Gastrocnemius medialis (tissue), 4 donors: ENCODE results near the gene AUTS2. TPM values are rescaled to one million over a fixed set of nuclear protein-coding genes. Genes with fewer than 3 reads are reported as not detected.

Experiments used
- ATAC-seq, 2 donors: fragments of 150-250 bp; one replicate each; pipeline ENCODE4 v1.9.1; 2016
- DNase-seq, 2 donors: peaks; one replicate each; pipeline ENCODE4 v3.0.0-alpha.2; 2019
- H3K27ac ChIP-seq, 4 donors: fragments of 200-600 bp; sonication (generic); 1 replicate in 1 of 4; 2 replicates in 3 of 4; pipeline ENCODE4 v1.5.1; 2016 to 2018; ENCODE audit warnings: mild to moderate bottlenecking in 2 of 4, moderate library complexity in 1 of 4
- H3K27me3 ChIP-seq, 3 donors: fragments of 200-600 bp; sonication (generic) in 2 of 3; 1 replicate in 1 of 3; 2 replicates in 2 of 3; pipeline versions ENCODE4 v1.5.1 to v1.6.0; 2016 to 2019; ENCODE audit warnings: mild to moderate bottlenecking in 1 of 3, moderate library complexity in 1 of 3
- H3K36me3 ChIP-seq, 2 donors: fragments of 200-600 bp; sonication (generic) in 1 of 2; one replicate each; pipeline ENCODE4 v1.5.1; 2017 to 2018
- H3K4me1 ChIP-seq, 2 donors: fragments of 200-600 bp; sonication (generic) in 1 of 2; one replicate each; pipeline ENCODE4 v1.5.1; 2016 to 2017; ENCODE audit warnings: mild to moderate bottlenecking in 2 of 2
- H3K4me3 ChIP-seq, 4 donors: fragments of 200-600 bp; sonication (generic) in 3 of 4; 1 replicate in 1 of 4; 2 replicates in 3 of 4; pipeline ENCODE4 v1.5.1; 2016 to 2019; ENCODE audit warnings: mild to moderate bottlenecking in 2 of 4
- H3K9me3 ChIP-seq, 3 donors: fragments of 200-600 bp; sonication (generic) in 2 of 3; 1 replicate in 1 of 3; 2 replicates in 2 of 3; pipeline ENCODE4 v1.5.1; 2016 to 2019
- POLR2A ChIP-seq, 2 donors: fragments of 450-650 bp; IDR thresholded peaks; one replicate each; pipeline ENCODE4 v1.6.1; 2017; ENCODE audit warnings: antibody characterized with exemption in 2 of 2, mild to moderate bottlenecking in 2 of 2, moderate library complexity in 2 of 2
- in situ Hi-C, 4 donors: fragments of 200-750 bp; cut with MboI; loops; one replicate each; pipeline versions ENCODE4 v1.15.0 to v1.8.0; 2017; ENCODE audit warnings: low sequenced_read_pairs in 4 of 4
- intact Hi-C: fragments of 100-400 bp; cut with DNase I; formaldehyde crosslinking; loops from one replicate; pipeline ENCODE4 v1.15.1; 2023; ENCODE audit warnings: low total_unique reads
- total RNA-seq, 4 donors: library from RNA; depleted of rRNA; stranded (reverse); fragments of >200 nt; gene quantifications; one replicate each; pipeline versions ENCODE4 v1.1.0 to v1.2.3, GENCODE V29; 2016
- TF ChIP-seq, protein P1 (sequence below), 5 experiments: fragments of 450-650 bp in 3 of 5; fragments of 200-600 bp in 2 of 5; sonication (generic) in 2 of 5; IDR thresholded peaks in 4 of 5; conservative IDR thresholded peaks in 1 of 5; 1 replicate in 4 of 5; 2 replicates in 1 of 5; pipeline ENCODE4 v1.5.1; 2016 to 2019; ENCODE audit warnings: antibody characterized with exemption in 5 of 5, mild to moderate bottlenecking in 3 of 5, moderate library complexity in 3 of 5

The AUTS2 gene
- total RNA-seq, 4 donors from 2014 or later: 2.5 to 16.2 (median 8.5) TPM

DNA sequence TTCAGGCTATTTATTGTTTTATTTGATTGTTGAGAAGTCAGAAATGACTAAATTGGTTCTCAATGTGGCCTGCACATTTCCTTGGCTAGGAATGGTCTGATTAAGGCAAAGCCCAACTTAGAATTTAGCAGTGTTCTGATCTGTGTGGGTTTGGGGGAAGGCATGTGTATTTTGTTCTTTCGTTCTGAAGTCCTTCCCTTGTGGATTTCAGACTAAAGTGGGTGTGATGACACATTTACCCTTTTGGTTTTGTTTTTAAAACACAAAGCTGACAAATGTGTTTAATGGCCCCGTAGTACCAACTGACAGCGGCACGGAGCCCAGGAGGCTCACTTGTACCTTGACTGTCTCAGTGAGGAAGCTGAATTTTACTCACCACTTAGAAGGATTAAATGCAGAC, 1081.4 kb downstream of the AUTS2 start:
- Histone ChIP-seq H3K4me1 (no peaks in the 10 kb centered on the region), H3K27me3 (no peaks in the 10 kb centered on the region), H3K36me3 (no peaks in the 10 kb centered on the region), H3K9me3 (no peaks in the 10 kb centered on the region), H3K27ac (no peak overlapping the region), H3K4me3 (no peak overlapping the region)
- in situ Hi-C loops (loop anchor here in 1 of 4 donors (25.0 kb wide), 1 partner anchor 617 kb away; no protein-coding TSS in a partner anchor), intact Hi-C loops (no loop called here)
- TF ChIP-seq POLR2A (IDR thresholded peaks at IDR 0.05): no peak
- TF ChIP-seq, protein P1, sequence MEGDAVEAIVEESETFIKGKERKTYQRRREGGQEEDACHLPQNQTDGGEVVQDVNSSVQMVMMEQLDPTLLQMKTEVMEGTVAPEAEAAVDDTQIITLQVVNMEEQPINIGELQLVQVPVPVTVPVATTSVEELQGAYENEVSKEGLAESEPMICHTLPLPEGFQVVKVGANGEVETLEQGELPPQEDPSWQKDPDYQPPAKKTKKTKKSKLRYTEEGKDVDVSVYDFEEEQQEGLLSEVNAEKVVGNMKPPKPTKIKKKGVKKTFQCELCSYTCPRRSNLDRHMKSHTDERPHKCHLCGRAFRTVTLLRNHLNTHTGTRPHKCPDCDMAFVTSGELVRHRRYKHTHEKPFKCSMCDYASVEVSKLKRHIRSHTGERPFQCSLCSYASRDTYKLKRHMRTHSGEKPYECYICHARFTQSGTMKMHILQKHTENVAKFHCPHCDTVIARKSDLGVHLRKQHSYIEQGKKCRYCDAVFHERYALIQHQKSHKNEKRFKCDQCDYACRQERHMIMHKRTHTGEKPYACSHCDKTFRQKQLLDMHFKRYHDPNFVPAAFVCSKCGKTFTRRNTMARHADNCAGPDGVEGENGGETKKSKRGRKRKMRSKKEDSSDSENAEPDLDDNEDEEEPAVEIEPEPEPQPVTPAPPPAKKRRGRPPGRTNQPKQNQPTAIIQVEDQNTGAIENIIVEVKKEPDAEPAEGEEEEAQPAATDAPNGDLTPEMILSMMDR (IDR thresholded peaks at IDR 0.05 in 4 of 5, conservative IDR thresholded peaks at IDR 0.05 in 1 of 5): no peak
- ATAC-seq (no peak), DNase-seq (no peak)

DNA sequence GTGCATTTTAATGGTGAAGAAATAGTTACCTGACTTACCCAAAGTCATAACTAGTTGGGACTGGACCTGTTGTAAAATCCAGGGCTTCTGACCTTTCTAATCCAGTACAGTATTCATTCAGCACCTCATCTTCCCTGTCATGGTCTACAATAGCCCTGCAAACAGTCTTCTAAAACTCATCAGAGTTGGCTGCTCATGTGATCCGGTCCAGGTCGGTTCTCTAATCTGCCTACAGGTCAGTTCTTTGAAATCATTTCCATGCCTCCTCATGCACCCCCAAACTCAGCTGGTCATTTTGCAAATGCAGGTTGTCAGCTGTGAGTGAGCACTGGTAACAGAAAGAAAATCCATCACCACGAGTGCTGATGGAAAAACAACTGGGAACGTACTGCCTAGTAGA, 1082.0 kb downstream of the AUTS2 start:
- H3K36me3 ChIP-seq: no peaks in the 10 kb centered on the region
- H3K27me3 ChIP-seq: no peaks in the 10 kb centered on the region
- H3K4me3 ChIP-seq: no peak overlapping the region
- intact Hi-C loops: no loop called here
- no peaks in the 10 kb centered on the region for H3K4me1 ChIP-seq
- in situ Hi-C loops: loop anchor here in 1 of 4 donors (25.0 kb wide), 1 partner anchor 618 kb away; no protein-coding TSS in a partner anchor
- TF ChIP-seq, protein P1 (IDR thresholded peaks at IDR 0.05 in 4 of 5, conservative IDR thresholded peaks at IDR 0.05 in 1 of 5): no peak
- no peak for TF ChIP-seq POLR2A (IDR thresholded peaks at IDR 0.05)
- no peak overlapping the region for H3K27ac ChIP-seq
- H3K9me3 ChIP-seq: no peaks in the 10 kb centered on the region
- ATAC-seq (no peak), DNase-seq (no peak)

DNA sequence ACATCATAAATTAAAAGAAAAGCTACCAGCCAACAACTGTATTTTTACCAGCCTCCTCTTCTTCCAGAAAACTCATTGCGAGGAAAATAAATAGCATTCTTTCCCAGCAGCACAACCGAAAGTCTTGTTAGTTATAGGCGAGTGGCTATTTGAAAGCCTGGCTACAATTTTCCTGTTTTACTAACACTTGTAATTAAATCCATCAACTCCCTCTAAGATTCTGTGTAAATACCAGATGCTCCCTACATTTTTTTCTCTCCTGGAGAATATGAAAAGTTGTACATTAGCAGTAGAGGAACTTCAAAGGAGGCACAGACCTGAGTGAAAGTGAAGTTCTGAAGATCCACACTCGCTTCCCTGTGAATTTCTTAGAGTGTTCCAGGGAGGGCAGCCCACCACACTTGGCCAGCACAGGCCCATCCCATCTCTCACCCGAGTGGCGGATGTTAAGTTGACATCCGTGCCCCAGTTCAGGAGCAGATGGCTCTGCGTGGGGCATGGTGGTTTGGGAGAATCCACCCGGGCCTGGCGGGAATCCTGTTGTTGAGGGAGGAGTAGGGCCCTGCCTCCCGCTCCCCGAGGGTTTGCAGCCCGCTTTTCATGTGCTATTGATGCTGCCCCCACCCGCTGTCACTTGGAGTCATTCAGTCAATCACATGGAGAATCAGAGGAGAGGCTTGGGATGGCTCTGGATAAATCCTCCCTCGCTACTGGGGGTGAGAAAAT, 1082.6 kb downstream of the AUTS2 start:
- H3K36me3 ChIP-seq: no peaks in the 10 kb centered on the region
- in situ Hi-C loops: loop anchor here in 1 of 4 donors (25.0 kb wide), 1 partner anchor 619 kb away; no protein-coding TSS in a partner anchor
- intact Hi-C loops: no loop called here

DNA sequence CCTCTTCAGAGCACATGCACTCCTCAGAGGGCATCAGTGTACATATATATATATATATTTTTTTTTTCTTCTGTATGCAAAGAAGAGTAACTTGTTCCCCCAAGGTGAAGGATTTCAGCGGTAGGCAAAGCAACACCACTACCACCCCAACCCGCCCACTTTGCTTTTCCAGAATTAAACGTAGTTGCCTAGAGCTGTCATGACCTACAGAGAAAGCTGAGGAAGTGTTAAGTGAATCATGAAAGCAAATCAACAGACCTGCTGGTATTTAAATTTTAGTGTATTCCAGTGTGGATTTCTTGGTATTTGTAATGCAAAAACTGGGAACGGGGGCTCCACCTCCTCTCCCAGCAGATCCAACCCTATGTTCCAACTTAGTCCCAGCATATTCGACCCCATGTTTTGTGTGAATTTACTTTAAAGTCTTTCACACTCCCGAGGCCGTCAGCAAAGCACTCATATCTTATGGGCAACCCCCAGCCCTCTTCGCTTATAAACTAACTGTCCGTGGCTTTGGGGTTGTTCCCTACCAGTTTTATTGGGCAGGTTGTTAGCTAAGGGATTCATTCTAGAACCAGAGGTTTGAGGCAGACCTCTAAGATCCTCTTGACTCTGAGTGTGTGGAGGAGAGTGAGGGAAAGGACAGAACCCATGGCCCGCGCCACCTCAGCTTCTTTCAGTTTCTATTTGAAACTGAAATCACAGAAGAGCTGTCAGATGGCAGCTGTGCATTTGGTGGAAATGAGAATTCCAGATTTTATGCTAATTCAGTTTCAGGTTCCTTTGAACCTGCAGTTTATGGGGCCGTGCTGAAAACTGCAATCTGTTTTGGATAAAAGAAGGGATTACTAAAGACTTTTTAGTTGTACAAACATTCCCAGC, 1083.4 kb downstream of the AUTS2 start:
- DNase-seq: no peak
- in situ Hi-C loops: loop anchor here in 1 of 4 donors (25.0 kb wide), 1 partner anchor 619 kb away; no protein-coding TSS in a partner anchor
- TF ChIP-seq, protein P1 (IDR thresholded peaks at IDR 0.05 in 4 of 5, conservative IDR thresholded peaks at IDR 0.05 in 1 of 5): no peak
- TF ChIP-seq POLR2A (IDR thresholded peaks at IDR 0.05): no peak
- H3K27me3 ChIP-seq: no peaks in the 10 kb centered on the region
- no peaks in the 10 kb centered on the region for H3K9me3 ChIP-seq
- ATAC-seq: no peak
- H3K27ac ChIP-seq: no peak overlapping the region
- no peaks in the 10 kb centered on the region for H3K36me3 ChIP-seq
- H3K4me1 ChIP-seq: no peaks in the 10 kb centered on the region
- intact Hi-C loops: no loop called here
- no peak overlapping the region for H3K4me3 ChIP-seq

More for the DNA sequence above, 1082.6 kb downstream of the AUTS2 start:
- H3K4me1 ChIP-seq: no peaks in the 10 kb centered on the region
- no peak overlapping the region for H3K4me3 ChIP-seq
- no peak overlapping the region for H3K27ac ChIP-seq
- H3K9me3 ChIP-seq: no peaks in the 10 kb centered on the region
- no peak for ATAC-seq
- no peak for TF ChIP-seq POLR2A (IDR thresholded peaks at IDR 0.05)
- TF ChIP-seq, protein P1 (IDR thresholded peaks at IDR 0.05 in 4 of 5, conservative IDR thresholded peaks at IDR 0.05 in 1 of 5): no peak
- H3K27me3 ChIP-seq: no peaks in the 10 kb centered on the region
- DNase-seq: no peak
